HL-60 (cell line): Measurements from ENCODE around the gene STK32B.

Source experiments
- CTCF ChIP-seq: IDR thresholded peaks from one replicate; pipeline ENCODE4 v1.5.1; 2011; ENCODE audit warnings: low read length, control low read depth, inconsistent platforms; ENCODE audit not compliant: insufficient read depth
- GABPA ChIP-seq: IDR thresholded peaks from 2 replicates; pipeline ENCODE4 v1.6.1; 2012; ENCODE audit warnings: low read depth
- POLR2AphosphoS5 ChIP-seq: IDR thresholded peaks from 2 replicates; pipeline ENCODE4 v1.6.1; 2012; ENCODE audit warnings: low read depth
- REST ChIP-seq: IDR thresholded peaks from 2 replicates; pipeline ENCODE4 v1.6.1; 2012; ENCODE audit warnings: low read depth; ENCODE audit not compliant: insufficient replicate concordance
- SPI1 ChIP-seq: IDR thresholded peaks from 2 replicates; pipeline ENCODE4 v1.6.1; 2012; ENCODE audit warnings: low read depth, mild to moderate bottlenecking, borderline replicate concordance

- TF ChIP-seq CTCF (no peak), POLR2AphosphoS5 (no peak), REST (no peak), GABPA (no peak), SPI1 (no peak)
These were observed 358.8 kb downstream of the STK32B start for GRCh38 chr4:5409972-5410618.
